Panc1 (cell line): ENCODE measurements around the gene ZBED1.
"Not testable (repeated sequence)": the region's sequence is repeated elsewhere in the genome, so short reads cannot be mapped to it uniquely, and the experiment has no call there.

Experiments used
- CTCF ChIP-seq: fragments of 450-650 bp; IDR thresholded peaks from 2 replicates; pipeline ENCODE4 v1.5.1; 2017; ENCODE audit warnings: mild to moderate bottlenecking
- POLR2AphosphoS5 ChIP-seq: IDR thresholded peaks from 2 replicates; pipeline ENCODE4 v1.6.1; 2012; ENCODE audit warnings: mild to moderate bottlenecking, low read depth, low read length, moderate library complexity
- REST ChIP-seq, 2 experiments: IDR thresholded peaks; 2 replicates each; pipeline ENCODE4 v1.6.1; 2011 to 2012; ENCODE audit warnings: low read depth in 2 of 2, control low read depth in 1 of 2, low read length in 1 of 2, mild to moderate bottlenecking in 1 of 2, moderate library complexity in 1 of 2; ENCODE audit not compliant: insufficient read depth in 1 of 2
- SIN3A ChIP-seq: IDR thresholded peaks from 2 replicates; pipeline ENCODE4 v1.6.1; 2012; ENCODE audit warnings: low read depth, mild to moderate bottlenecking, low read length, moderate library complexity, borderline replicate concordance; ENCODE audit not compliant: insufficient read depth
- TCF7L2 ChIP-seq: IDR thresholded peaks from 2 replicates; pipeline ENCODE4 v1.6.1; 2011; ENCODE audit warnings: mild to moderate bottlenecking, low read depth, low read length, inconsistent platforms

- not testable (repeated sequence) for TF ChIP-seq CTCF; POLR2AphosphoS5; REST (IDR thresholded peaks at IDR 0.05; ENCODE audit: insufficient read depth in 1 of 2, low read depth in 2 of 2, low read length in 1 of 2); TCF7L2; SIN3A
These were observed 20.8 kb downstream of the ZBED1 start for GRCh38 chrX:2479982-2480381.
